Inflammatory macrophage (primary cell): ENCODE results near the gene ROCK2.

Experiments
- DNase-seq, 2 donors: peaks; one replicate each; pipeline ENCODE4 v3.0.0-alpha.2; 2020 to 2022

Gene ROCK2

GRCh38 chr2:11366326-11366741 is 21.9 kb upstream of the ROCK2 start:
- no peak for DNase-seq

GRCh38 chr2:11365096-11365879 is 20.9 kb upstream of the ROCK2 start:
- DNase-seq = no peak

- DNase-seq = no peak
These were observed 20.1 kb upstream of the ROCK2 start for GRCh38 chr2:11364565-11364887.

GRCh38 chr2:11363868-11364564 is 19.6 kb upstream of the ROCK2 start:
- no peak for DNase-seq

- DNase-seq = no peak
These were observed 15.4 kb upstream of the ROCK2 start for GRCh38 chr2:11359865-11360264.

- DNase-seq = no peak
These were observed 13.1 kb upstream of the ROCK2 start for GRCh38 chr2:11357428-11357972.

GRCh38 chr2:11356764-11357163 is 12.3 kb upstream of the ROCK2 start:
- no peak for DNase-seq

GRCh38 chr2:11355194-11356053 is 11.0 kb upstream of the ROCK2 start:
- no peak for DNase-seq

GRCh38 chr2:11354363-11355154 is 10.1 kb upstream of the ROCK2 start:
- DNase-seq = no peak

GRCh38 chr2:11352781-11353537 is 8.5 kb upstream of the ROCK2 start:
- peak in 1 of 2 donors; percentile 11 for DNase-seq

GRCh38 chr2:11348209-11348749 is 3.8 kb upstream of the ROCK2 start:
- peak; percentile 50 to 74 for DNase-seq

- DNase-seq = no peak
These were observed 3.0 kb upstream of the ROCK2 start for GRCh38 chr2:11347403-11347959.

- DNase-seq = no peak
These were observed 1.6 kb upstream of the ROCK2 start for GRCh38 chr2:11346023-11346482.

- peak; percentile 64 to 75 for DNase-seq
These were observed 681 bp upstream of the ROCK2 start for GRCh38 chr2:11344956-11345677.

GRCh38 chr2:11343650-11344341 is 640 bp downstream of the ROCK2 start:
- peak; percentile 56 to 77 for DNase-seq

- no peak for DNase-seq
These were observed 1.1 kb downstream of the ROCK2 start for GRCh38 chr2:11343368-11343649.

GRCh38 chr2:11342551-11343367 is 1.7 kb downstream of the ROCK2 start:
- peak; percentile 52 to 62 for DNase-seq

- DNase-seq = no peak
These were observed 3.7 kb downstream of the ROCK2 start for GRCh38 chr2:11340717-11341116.
